Measurements from ENCODE around the gene FKBP11. TPM values are rescaled to one million over a fixed set of nuclear protein-coding genes. Genes with fewer than 3 reads are reported as not detected.

The FKBP11 gene
- 1 to 10 TPM; 3.0 to 6.8 (median 5.3) TPM for total RNA-seq

DNA sequence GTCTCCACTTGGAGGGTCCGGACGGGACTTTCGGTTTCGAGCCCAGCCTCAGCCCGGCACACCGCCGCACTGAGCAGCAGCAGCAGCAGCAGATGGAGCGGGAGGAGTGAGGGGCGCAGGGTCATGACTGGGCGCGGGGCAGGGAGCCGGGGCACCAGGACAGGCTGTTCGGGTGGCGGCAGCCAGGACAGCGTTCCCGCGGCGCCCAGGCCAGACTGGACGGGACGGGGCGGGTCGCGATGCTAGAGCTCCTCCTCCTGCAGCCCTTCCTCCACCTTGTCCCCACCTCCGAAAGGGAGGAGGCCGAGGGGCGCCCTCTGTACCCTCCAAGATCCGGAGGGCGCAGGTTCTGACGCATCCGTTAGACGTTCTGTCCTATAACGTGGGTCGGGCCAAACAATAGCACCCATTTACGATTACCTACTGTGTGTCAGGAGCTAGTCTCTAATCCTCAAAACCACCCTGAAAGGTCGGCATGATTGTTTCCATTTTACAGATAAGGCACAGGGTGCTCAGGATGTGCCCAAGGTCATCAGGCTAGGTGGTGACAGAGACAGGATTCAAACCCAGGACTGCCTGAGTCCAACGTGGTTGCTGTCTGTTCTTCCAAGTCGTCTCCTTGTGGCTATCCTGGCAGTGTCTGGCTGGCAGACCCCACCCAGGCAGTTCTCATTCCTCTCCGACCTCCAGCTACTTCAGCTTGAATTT is at the start of gene FKBP11:
Gene FKBP11 (minus strand): TSS at position 189 of the 708 bp plus-strand sequence. CDS start 64 bp downstream, at position 125.
- TF ChIP-seq, protein P1, sequence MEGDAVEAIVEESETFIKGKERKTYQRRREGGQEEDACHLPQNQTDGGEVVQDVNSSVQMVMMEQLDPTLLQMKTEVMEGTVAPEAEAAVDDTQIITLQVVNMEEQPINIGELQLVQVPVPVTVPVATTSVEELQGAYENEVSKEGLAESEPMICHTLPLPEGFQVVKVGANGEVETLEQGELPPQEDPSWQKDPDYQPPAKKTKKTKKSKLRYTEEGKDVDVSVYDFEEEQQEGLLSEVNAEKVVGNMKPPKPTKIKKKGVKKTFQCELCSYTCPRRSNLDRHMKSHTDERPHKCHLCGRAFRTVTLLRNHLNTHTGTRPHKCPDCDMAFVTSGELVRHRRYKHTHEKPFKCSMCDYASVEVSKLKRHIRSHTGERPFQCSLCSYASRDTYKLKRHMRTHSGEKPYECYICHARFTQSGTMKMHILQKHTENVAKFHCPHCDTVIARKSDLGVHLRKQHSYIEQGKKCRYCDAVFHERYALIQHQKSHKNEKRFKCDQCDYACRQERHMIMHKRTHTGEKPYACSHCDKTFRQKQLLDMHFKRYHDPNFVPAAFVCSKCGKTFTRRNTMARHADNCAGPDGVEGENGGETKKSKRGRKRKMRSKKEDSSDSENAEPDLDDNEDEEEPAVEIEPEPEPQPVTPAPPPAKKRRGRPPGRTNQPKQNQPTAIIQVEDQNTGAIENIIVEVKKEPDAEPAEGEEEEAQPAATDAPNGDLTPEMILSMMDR (IDR thresholded peaks at IDR 0.05; ENCODE audit: low read depth): no peak

GRCh38 chr12:48973941-48974673 is 48.8 kb upstream of the FKBP11 start:
- TF ChIP-seq, protein P1 (IDR thresholded peaks at IDR 0.05; ENCODE audit: low read depth): no peak

- TF ChIP-seq, protein P1 (IDR thresholded peaks at IDR 0.05; ENCODE audit: low read depth): no peak
Observed at GRCh38 chr12:48973531-48973930, 48.2 kb upstream of the FKBP11 start.

DNA sequence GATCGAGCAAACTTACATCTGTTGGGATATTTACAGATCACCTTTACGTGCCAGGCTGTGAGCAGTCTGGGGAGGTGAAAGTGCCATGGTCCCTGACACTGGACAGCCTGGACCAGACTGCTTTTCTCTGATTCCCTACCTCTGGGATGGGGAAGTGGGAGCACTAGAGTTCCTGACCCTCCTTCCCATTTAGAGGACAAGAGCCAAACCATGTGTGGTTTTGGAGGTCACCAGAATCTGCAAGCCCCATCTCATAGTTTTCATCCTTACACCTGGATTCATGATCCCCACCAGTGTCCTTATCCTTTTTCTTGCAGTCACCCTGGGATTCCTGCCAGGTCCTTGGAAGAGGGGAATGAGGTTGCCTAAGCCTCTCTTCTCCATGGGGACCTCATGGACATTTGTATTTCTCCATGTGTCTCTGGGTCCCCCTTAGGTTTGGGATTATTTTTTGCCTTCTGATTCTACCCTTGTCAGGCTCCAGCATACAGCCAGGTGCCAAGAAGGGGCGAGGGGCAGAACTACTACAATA is 47.7 kb upstream of the FKBP11 start:
- TF ChIP-seq, protein P1 (IDR thresholded peaks at IDR 0.05; ENCODE audit: low read depth): no peak

DNA sequence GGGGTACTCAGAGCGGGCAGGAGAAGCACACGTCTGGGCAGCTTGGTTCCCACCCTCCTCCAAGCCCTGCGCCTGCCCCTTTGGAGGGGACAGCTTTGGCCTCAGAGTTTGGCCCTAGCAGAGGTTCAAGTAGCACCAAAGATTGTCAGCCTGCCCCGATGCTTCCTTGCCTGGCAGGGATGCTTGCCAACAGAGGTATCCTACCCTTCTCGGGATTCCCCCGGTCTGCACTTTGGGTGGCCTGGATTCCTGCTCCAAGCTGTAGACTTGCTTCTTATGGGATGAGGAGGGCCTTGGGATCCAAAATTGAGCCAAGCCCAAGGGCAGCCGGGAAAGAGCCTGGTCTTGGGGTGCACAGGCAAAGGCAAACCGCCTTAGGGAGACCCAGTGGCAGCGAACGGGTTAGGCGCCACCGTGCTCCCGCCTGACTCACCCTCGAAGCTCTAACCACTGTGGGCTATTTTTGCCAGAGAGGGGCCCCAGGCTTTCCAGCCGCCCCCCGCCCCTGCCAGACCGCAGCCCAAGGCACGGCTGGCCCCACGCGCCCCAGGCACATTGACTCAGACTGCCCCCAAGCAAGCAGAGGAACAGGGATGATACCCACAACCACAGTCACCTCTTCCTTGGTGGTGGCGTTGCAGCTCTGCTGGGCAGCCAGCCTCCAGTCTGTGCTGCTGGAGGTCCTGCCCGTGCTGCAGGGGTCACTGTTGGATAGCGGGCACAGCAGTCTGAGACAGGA is 47.1 kb upstream of the FKBP11 start:
- TF ChIP-seq, protein P1 (IDR thresholded peaks at IDR 0.05; ENCODE audit: low read depth): no peak

GRCh38 chr12:48970702-48971334 is 45.5 kb upstream of the FKBP11 start:
- TF ChIP-seq, protein P1 (IDR thresholded peaks at IDR 0.05; ENCODE audit: low read depth): no peak

Measured in subcutaneous adipose tissue (tissue), 4 donors.